ENCODE results near the gene ZNF879. TPM values are rescaled to one million over a fixed set of nuclear protein-coding genes. Genes with fewer than 3 reads are reported as not detected.

The ZNF879 gene
- total RNA-seq, 2 donors from 2014 or later: 1.8 to 2.7 TPM

DNA sequence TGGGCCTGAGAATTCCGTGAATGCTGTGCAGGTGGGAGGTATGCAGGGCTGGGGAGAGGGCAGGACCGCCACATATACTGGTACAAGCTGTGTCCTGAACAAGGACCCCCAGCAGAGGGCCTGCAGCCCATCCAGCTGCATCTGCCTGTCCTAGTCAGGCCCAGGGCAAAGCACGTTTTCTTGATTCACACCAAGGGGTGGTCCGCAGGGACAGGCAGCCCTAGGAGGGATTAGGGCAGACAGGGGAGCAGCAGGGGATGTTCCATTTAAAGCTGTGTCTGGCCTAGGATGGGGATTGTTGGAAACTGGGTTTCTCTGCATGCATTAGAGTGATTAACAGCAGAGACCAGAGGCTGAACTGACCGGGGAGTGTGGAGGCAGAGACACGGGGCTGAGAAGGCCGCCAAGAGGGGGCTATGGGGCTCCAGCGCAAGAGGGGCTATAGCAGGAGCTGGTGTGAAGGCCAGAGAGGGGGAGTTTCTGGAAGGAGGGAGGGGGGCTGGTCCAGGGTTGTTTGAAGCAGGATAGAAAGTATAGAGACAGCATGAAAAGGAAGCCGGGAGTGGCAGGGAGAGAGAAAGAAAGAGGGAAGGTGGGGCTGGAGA is 31.2 kb upstream of the ZNF879 start:
- TF ChIP-seq, protein P1, sequence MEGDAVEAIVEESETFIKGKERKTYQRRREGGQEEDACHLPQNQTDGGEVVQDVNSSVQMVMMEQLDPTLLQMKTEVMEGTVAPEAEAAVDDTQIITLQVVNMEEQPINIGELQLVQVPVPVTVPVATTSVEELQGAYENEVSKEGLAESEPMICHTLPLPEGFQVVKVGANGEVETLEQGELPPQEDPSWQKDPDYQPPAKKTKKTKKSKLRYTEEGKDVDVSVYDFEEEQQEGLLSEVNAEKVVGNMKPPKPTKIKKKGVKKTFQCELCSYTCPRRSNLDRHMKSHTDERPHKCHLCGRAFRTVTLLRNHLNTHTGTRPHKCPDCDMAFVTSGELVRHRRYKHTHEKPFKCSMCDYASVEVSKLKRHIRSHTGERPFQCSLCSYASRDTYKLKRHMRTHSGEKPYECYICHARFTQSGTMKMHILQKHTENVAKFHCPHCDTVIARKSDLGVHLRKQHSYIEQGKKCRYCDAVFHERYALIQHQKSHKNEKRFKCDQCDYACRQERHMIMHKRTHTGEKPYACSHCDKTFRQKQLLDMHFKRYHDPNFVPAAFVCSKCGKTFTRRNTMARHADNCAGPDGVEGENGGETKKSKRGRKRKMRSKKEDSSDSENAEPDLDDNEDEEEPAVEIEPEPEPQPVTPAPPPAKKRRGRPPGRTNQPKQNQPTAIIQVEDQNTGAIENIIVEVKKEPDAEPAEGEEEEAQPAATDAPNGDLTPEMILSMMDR (IDR thresholded peaks at IDR 0.05): no peak
- Histone ChIP-seq H3K4me3 (no peak overlapping the region), H3K4me1 (no peaks in the 10 kb centered on the region), H3K36me3 (no peaks in the 10 kb centered on the region), H3K27ac (no peak overlapping the region), H3K9me3 (no peaks in the 10 kb centered on the region), H3K27me3 (no peaks in the 10 kb centered on the region), H3K9ac (ENCODE audit: low read depth in 2 of 2, low read length in 2 of 2) (no peak overlapping the region)
- intact Hi-C loops (cut with DNase I): no loop called here
- no peak for DNase-seq

DNA sequence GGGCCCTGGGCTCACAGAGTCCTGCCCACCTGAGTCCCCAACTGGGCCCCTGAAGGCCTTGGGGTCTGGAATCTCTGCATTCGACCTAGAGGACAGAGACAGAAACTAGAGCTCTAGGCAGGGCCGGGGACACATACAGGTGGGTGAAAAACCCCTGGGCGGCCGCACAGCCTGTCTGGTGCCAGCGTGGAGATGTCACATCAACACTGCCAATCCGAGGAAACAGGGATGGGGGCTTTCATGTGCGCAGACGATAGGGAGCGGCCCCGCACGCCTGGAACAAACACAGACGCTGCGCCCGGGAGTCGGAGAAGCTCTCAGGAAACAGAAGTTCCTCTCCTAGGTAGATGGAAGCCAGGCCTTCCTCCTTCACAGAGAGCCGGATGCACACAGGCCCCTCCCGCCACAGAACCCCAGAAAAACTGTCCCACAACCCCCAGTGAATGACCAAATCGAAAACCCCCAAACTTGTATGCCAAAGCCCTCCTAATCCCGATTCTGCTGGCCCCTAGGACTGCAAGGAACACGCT is 30.3 kb upstream of the ZNF879 start:
- no peak overlapping the region for H3K9ac ChIP-seq (ENCODE audit: low read depth in 2 of 2, low read length in 2 of 2)
- no peak overlapping the region for H3K27ac ChIP-seq

DNA sequence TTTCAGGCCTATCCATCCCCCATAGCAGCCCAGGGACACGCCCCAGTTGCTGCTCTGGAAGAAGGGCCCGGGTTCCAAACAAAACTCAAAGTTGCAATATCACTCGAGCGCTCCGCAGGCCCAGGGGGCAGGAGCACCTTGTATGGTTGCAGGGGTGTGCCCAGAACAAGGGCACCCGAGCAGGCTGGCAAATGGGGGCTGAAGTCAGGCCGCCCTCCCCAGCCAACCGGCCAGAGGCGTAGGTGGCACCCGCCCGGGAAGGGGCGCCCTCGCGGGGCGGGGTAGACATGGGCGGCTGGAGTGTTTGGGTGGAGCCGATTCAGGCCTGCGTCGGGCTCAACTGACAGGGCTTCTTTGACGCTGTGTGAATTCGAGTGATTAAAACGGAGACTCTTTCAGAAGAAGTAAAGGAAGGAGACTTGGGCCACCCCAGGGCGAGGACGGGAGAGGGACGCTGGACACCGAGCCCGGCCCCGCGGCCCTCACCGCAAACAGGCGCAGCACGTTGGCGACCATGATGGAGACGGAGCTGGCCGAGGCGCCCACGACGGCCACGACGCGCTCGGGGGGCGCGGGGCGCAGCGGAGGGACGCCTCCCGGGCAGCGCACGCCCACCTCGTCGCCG is 29.5 kb upstream of the ZNF879 start:
- no peak for DNase-seq
- intact Hi-C loops (cut with DNase I): no loop called here

More for the DNA sequence above, 30.3 kb upstream of the ZNF879 start:
- no peak for DNase-seq
- Histone ChIP-seq H3K4me3 (no peak overlapping the region), H3K4me1 (no peaks in the 10 kb centered on the region), H3K9me3 (no peaks in the 10 kb centered on the region), H3K27me3 (no peaks in the 10 kb centered on the region), H3K36me3 (no peaks in the 10 kb centered on the region)
- intact Hi-C loops (cut with DNase I): no loop called here
- TF ChIP-seq, protein P1 (IDR thresholded peaks at IDR 0.05): no peak

DNA sequence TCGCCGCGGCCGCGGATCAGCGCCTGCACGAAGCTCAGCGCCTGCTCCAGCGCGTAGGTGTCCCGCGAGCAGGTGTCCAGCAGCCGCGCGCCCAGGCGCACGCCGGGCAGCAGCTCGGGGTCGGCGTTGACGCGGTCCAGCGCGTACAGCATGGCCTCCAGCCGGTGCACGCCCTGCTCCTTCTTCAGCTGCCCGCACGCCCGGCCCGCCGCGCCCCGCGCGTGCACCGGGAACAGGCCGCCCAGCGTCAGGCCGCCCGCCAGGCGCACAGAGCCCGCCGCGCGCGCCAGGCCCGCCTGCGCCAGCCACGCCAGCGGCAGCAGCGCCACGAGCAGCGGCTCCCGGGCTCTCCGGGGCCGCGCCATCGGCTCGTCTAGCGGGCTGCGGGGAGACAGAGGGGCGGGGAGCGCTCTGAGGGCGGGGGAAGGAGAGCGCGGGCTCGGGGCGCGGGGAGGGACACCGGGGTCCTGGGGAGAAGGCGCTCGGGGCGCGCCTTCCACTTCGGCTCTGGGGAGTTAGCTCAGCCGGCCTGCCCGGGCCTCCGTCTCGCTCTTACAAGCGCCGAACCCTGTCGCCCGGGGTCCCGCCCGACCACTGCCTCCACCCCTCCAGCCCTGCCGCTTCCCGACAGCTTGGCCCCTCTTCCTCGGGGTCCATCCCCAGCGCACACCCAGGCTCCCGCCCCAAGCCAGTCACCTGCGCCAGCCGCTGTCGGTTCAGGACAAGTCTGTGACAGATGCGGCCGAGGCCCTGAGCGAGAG is 28.8 kb upstream of the ZNF879 start, which contains the start of gene GRM6:
Gene GRM6, minus strand, starts transcription at position 741 of the 761 bp plus-strand sequence. Its CDS starts 376 bp downstream, at position 365.
- intact Hi-C loops (cut with DNase I): no loop called here
- H3K27me3 ChIP-seq: no peaks in the 10 kb centered on the region
- H3K27ac ChIP-seq: no peak within 1 kb of the TSS
- TF ChIP-seq, protein P1 (IDR thresholded peaks at IDR 0.05): no peak
- no peaks in the 10 kb centered on the region for H3K36me3 ChIP-seq
- no peaks in the 10 kb centered on the region for H3K4me1 ChIP-seq
- DNase-seq: no peak
- no peak within 1 kb of the TSS for H3K4me3 ChIP-seq
- no peak within 1 kb of the TSS for H3K9ac ChIP-seq (ENCODE audit: low read depth in 2 of 2, low read length in 2 of 2)
- H3K9me3 ChIP-seq: no peaks in the 10 kb centered on the region

More for the DNA sequence above, 29.5 kb upstream of the ZNF879 start:
- H3K4me1 ChIP-seq: no peaks in the 10 kb centered on the region
- no peak overlapping the region for H3K4me3 ChIP-seq
- H3K27me3 ChIP-seq: no peaks in the 10 kb centered on the region
- no peaks in the 10 kb centered on the region for H3K9me3 ChIP-seq
- TF ChIP-seq, protein P1 (IDR thresholded peaks at IDR 0.05): no peak
- H3K9ac ChIP-seq (ENCODE audit: low read depth in 2 of 2, low read length in 2 of 2): no peak overlapping the region
- H3K36me3 ChIP-seq: no peaks in the 10 kb centered on the region
- no peak overlapping the region for H3K27ac ChIP-seq

DNA sequence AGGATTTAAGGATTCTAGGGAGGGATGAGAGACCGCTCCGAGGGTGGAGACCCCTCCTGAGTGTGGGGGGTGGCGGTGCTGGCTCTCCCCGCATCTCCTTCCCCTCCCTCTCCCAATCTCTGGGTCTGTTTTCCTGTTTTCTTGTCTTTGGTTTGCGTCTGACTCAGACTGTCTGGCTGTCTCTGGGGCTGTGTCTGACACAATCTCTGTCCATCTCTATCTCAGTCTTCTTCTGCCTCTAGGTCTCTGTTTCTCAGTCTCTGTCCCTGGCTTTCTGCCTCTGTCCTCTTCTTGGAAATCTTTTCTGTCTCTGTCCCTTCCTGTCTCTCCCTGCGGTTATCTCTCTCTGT is 28.3 kb upstream of the ZNF879 start:
- Histone ChIP-seq H3K36me3 (no peaks in the 10 kb centered on the region), H3K4me3 (no peak overlapping the region), H3K4me1 (no peaks in the 10 kb centered on the region), H3K9me3 (no peaks in the 10 kb centered on the region), H3K9ac (ENCODE audit: low read depth in 2 of 2, low read length in 2 of 2) (no peak overlapping the region), H3K27me3 (no peaks in the 10 kb centered on the region), H3K27ac (no peak overlapping the region)
- intact Hi-C loops (cut with DNase I): no loop called here
- no peak for DNase-seq
- TF ChIP-seq, protein P1 (IDR thresholded peaks at IDR 0.05): no peak

All from colonic mucosa (tissue), 4 donors.